HG02571 (cell line): ENCODE data around the gene LYPLA2.
A peak's percentile ranks its signal among the peaks of the same experiment; 100 is the strongest.
"Not testable (repeated sequence)": the region's sequence is repeated elsewhere in the genome, so short reads cannot be mapped to it uniquely, and the experiment has no call there.

Source experiments
- ATAC-seq: cut with Tn5 transposase; IDR thresholded peaks from one replicate; pipeline ENCODE4 v1.9.1; 2021; ENCODE audit warnings: mild to moderate bottlenecking, moderate library complexity; ENCODE audit not compliant: unreplicated experiment

LYPLA2 gene

GRCh38 chr1:23777979-23778814 lies 12.7 kb upstream of the LYPLA2 start, which contains the start of gene PITHD1:
Gene PITHD1 (plus strand): TSS chr1:23778418. CDS start chr1:23778516, 98 bp downstream.
- ATAC-seq: peak; percentile 62

GRCh38 chr1:23779826-23780371 lies 11.0 kb upstream of the LYPLA2 start:
- no peak for ATAC-seq

- not testable (repeated sequence) for ATAC-seq
Measured at GRCh38 chr1:23783141-23783540, 7.8 kb upstream of the LYPLA2 start.

GRCh38 chr1:23784846-23785245 lies 6.1 kb upstream of the LYPLA2 start:
- no peak for ATAC-seq

- ATAC-seq: no peak
Measured at GRCh38 chr1:23787701-23788100, 3.2 kb upstream of the LYPLA2 start.

GRCh38 chr1:23788695-23789094 lies 2.2 kb upstream of the LYPLA2 start:
- ATAC-seq: no peak

GRCh38 chr1:23791516-23792047 lies 637 bp downstream of the LYPLA2 start:
- ATAC-seq: no peak

- ATAC-seq: no peak
Measured at GRCh38 chr1:23792151-23792945, 1.4 kb downstream of the LYPLA2 start.

- no peak for ATAC-seq
Measured at GRCh38 chr1:23793018-23793781, 2.3 kb downstream of the LYPLA2 start.

GRCh38 chr1:23793861-23794731 lies 3.2 kb downstream of the LYPLA2 start:
- ATAC-seq: no peak

- not testable (repeated sequence) for ATAC-seq
Measured at GRCh38 chr1:23794732-23795182, 3.8 kb downstream of the LYPLA2 start.

- ATAC-seq: no peak
Measured at GRCh38 chr1:23795676-23796465, 4.9 kb downstream of the LYPLA2 start.

GRCh38 chr1:23796466-23797271 lies 5.7 kb downstream of the LYPLA2 start:
- no peak for ATAC-seq

GRCh38 chr1:23797478-23798448 lies 6.8 kb downstream of the LYPLA2 start:
- ATAC-seq: no peak

- ATAC-seq: no peak
Measured at GRCh38 chr1:23798662-23799142, 7.8 kb downstream of the LYPLA2 start.

GRCh38 chr1:23799255-23799569 lies 8.3 kb downstream of the LYPLA2 start:
- ATAC-seq: no peak
